Cardiac fibroblast (primary cell): ENCODE data around the gene TFAP2A.

ENCODE experiments used
- DNase-seq, 2 donors: peaks; one replicate each; pipeline versions ENCODE4 v3.0.0 to v3.0.0-alpha.2; 2010; ENCODE audit warnings: low read depth in 2 of 2
- H3K4me3 ChIP-seq, 2 donors: replicated peaks in 1 of 2; 1 replicate in 1 of 2; 2 replicates in 1 of 2; pipeline ENCODE4 v1.5.1; 2011; ENCODE audit warnings: low read depth in 2 of 2, low read length in 2 of 2, mild to moderate bottlenecking in 2 of 2, moderate library complexity in 1 of 2
- CTCF ChIP-seq: IDR thresholded peaks from one replicate; pipeline ENCODE4 v1.5.1; 2011; ENCODE audit warnings: low read depth, mild to moderate bottlenecking, low read length, inconsistent platforms

The TFAP2A gene

GRCh38 chr6:10351791-10352190, 63.1 kb downstream of the TFAP2A start:
- H3K4me3 ChIP-seq, result no peak overlapping the region
- TF ChIP-seq CTCF, result no peak
- DNase-seq, result no peak

GRCh38 chr6:10350720-10351119, 64.2 kb downstream of the TFAP2A start:
- TF ChIP-seq CTCF, result no peak

GRCh38 chr6:10347561-10348327, 67.1 kb downstream of the TFAP2A start:
- no peak for DNase-seq
- no peak overlapping the region for H3K4me3 ChIP-seq
- no peak for TF ChIP-seq CTCF

More at GRCh38 chr6:10350720-10351119, 64.2 kb downstream of the TFAP2A start:
- no peak overlapping the region for H3K4me3 ChIP-seq
- DNase-seq, result no peak
